Ishikawa (cell line): Measurements from ENCODE around the gene ALOX5.

Experiments used
- CEBPB ChIP-seq: IDR thresholded peaks from 2 replicates; pipeline ENCODE4 v1.6.1; 2012
- EP300 ChIP-seq: IDR thresholded peaks from 2 replicates; pipeline ENCODE4 v1.6.1; 2012; ENCODE audit warnings: borderline replicate concordance
- TAF1 ChIP-seq: IDR thresholded peaks from 2 replicates; pipeline ENCODE4 v1.6.1; 2012; ENCODE audit warnings: low read depth, mild to moderate bottlenecking

- no peak for TF ChIP-seq EP300
- no peak for TF ChIP-seq CEBPB
- TF ChIP-seq TAF1: no peak
These were observed 55.8 kb downstream of the ALOX5 start for GRCh38 chr10:45429790-45430189.
